ENCODE measurements around the gene PCSK9.
"Not testable (repeated sequence)": the region's sequence is repeated elsewhere in the genome, so short reads cannot be mapped to it uniquely, and the experiment has no call there.

Gene PCSK9

GRCh38 chr1:55010194-55010886, 29.0 kb upstream of the PCSK9 start:
- DNase-seq (ENCODE audit: low read depth) = no peak

- DNase-seq (ENCODE audit: low read depth) = no peak
These were observed 28.5 kb upstream of the PCSK9 start for GRCh38 chr1:55010887-55011217.

GRCh38 chr1:55012661-55013060, 26.7 kb upstream of the PCSK9 start:
- no peak for DNase-seq (ENCODE audit: low read depth)

- no peak for DNase-seq (ENCODE audit: low read depth)
These were observed 24.2 kb upstream of the PCSK9 start for GRCh38 chr1:55015123-55015522.

GRCh38 chr1:55015731-55016620, 23.4 kb upstream of the PCSK9 start:
- no peak for DNase-seq (ENCODE audit: low read depth)

GRCh38 chr1:55018395-55018794, 21.0 kb upstream of the PCSK9 start:
- no peak for DNase-seq (ENCODE audit: low read depth)

GRCh38 chr1:55021942-55022546, 17.3 kb upstream of the PCSK9 start:
- DNase-seq (ENCODE audit: low read depth) = peak; percentile 31

- not testable (repeated sequence) for DNase-seq (ENCODE audit: low read depth)
These were observed 15.2 kb upstream of the PCSK9 start for GRCh38 chr1:55024163-55024562.

GRCh38 chr1:55026682-55027081, 12.7 kb upstream of the PCSK9 start:
- DNase-seq (ENCODE audit: low read depth) = not testable (repeated sequence)

- DNase-seq (ENCODE audit: low read depth) = not testable (repeated sequence)
These were observed 8.2 kb upstream of the PCSK9 start for GRCh38 chr1:55031098-55031497.

GRCh38 chr1:55033265-55033614, 6.1 kb upstream of the PCSK9 start:
- DNase-seq (ENCODE audit: low read depth) = no peak

GRCh38 chr1:55034476-55035133, 4.7 kb upstream of the PCSK9 start:
- no peak for DNase-seq (ENCODE audit: low read depth)

- DNase-seq (ENCODE audit: low read depth) = no peak
These were observed 3.4 kb upstream of the PCSK9 start for GRCh38 chr1:55035904-55036303.

GRCh38 chr1:55037733-55038551, 1.4 kb upstream of the PCSK9 start:
- no peak for DNase-seq (ENCODE audit: low read depth)

- DNase-seq (ENCODE audit: low read depth) = no peak
These were observed 853 bp upstream of the PCSK9 start for GRCh38 chr1:55038552-55038838.

GRCh38 chr1:55038974-55039341, 390 bp upstream of the PCSK9 start:
- no peak for DNase-seq (ENCODE audit: low read depth)

GRCh38 chr1:55040083-55040932, 960 bp downstream of the PCSK9 start:
- DNase-seq (ENCODE audit: low read depth) = no peak

- no peak for DNase-seq (ENCODE audit: low read depth)
These were observed 1.7 kb downstream of the PCSK9 start for GRCh38 chr1:55040933-55041494.

GRCh38 chr1:55041613-55042012, 2.3 kb downstream of the PCSK9 start:
- no peak for DNase-seq (ENCODE audit: low read depth)

GRCh38 chr1:55043011-55043410, 3.7 kb downstream of the PCSK9 start:
- DNase-seq (ENCODE audit: low read depth) = no peak

- no peak for DNase-seq (ENCODE audit: low read depth)
These were observed 4.4 kb downstream of the PCSK9 start for GRCh38 chr1:55043726-55044125.

Measured in T follicular helper cell (primary cell).